ENCODE results near the gene PPFIBP2. TPM values are rescaled to one million over a fixed set of nuclear protein-coding genes. Genes with fewer than 3 reads are reported as not detected.

The PPFIBP2 gene
- total and polyA plus RNA-seq, 2 of the 13 experiments (the other 11 are each of a cell fraction or from before 2014, with no cell fraction given), result 15.0 to 52.5 TPM

DNA sequence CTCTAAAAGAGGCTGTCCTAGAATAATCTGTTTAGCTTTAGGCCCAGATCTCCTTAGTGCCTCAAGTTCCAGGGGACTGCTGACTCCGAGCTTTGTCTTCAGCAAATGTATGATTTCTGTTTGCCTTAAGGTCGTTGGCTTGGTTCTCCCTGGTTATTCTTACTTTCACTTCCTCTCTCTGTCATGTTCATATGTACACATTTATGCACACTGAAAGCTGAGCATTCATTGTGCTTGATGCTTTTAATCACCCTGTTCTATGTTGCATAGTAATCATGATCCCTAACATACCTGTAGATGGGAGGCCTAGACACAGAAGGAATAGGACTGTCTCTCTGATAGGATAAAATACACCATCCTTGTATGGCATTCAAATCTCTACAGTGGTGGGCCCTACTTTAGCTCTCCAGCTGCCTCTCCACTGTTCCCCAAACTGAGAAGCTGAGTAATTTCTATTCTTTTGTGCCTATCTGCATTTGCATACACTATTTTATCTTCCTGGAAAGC lies 7.2 kb downstream of the PPFIBP2 start:
- FAIRE-seq (no peak), ATAC-seq (no peak), DNase-seq (ENCODE audit: low spot score) (no peak)
- Histone ChIP-seq H2AFZ (ENCODE audit: low read length) (no peak overlapping the region), H3K4me3 (replicated peaks in 1 of 3; ENCODE audit: insufficient read depth in 1 of 3, low read depth in 2 of 3, low read length in 3 of 3) (no peak overlapping the region), H4K20me1 (ENCODE audit: insufficient read depth, low read length) (no peaks in the 10 kb centered on the region), H3K27ac (ENCODE audit: extremely low read length, insufficient read depth, low read length) (no peak overlapping the region), H3K36me3 (replicated peaks in 1 of 2; ENCODE audit: control insufficient read depth in 1 of 2, insufficient read depth in 2 of 2, low read length in 2 of 2) (no peaks in the 10 kb centered on the region), H3K9ac (ENCODE audit: insufficient read depth, low read depth, low read length) (no peak overlapping the region), H3K4me2 (ENCODE audit: low read depth, low read length) (no peak overlapping the region), H3K9me3 (ENCODE audit: low read length) (no peaks in the 10 kb centered on the region), H3K27me3 (ENCODE audit: control insufficient read depth in 1 of 2, insufficient read depth in 2 of 2, low read length in 2 of 2) (no peaks in the 10 kb centered on the region), H3K4me1 (ENCODE audit: insufficient read depth, low read length) (peaks cover 49% of the 10 kb centered on the region), H3K79me2 (ENCODE audit: insufficient read depth, low read length) (peaks cover 2% of the 10 kb centered on the region)
- ChIA-PET POLR2A (no interaction called here), CTCF (ENCODE audit: low intra/inter-chr PET ratio, low total read pairs) (no interaction called here)
- intact Hi-C loops (cut with micrococcal nuclease; ENCODE audit: unreplicated experiment), result no loop called here
- WGBS (ENCODE audit: low lambda C conversion rate), result 50% methylated on average over 2 of the region's 2 CpGs
- in situ Hi-C loops (cut with HindIII; ENCODE audit: extremely low pct_ligation_motif_present, low pct_unique_long_range_greater_than_20kb), result no loop called here
- TF ChIP-seq, protein P1, sequence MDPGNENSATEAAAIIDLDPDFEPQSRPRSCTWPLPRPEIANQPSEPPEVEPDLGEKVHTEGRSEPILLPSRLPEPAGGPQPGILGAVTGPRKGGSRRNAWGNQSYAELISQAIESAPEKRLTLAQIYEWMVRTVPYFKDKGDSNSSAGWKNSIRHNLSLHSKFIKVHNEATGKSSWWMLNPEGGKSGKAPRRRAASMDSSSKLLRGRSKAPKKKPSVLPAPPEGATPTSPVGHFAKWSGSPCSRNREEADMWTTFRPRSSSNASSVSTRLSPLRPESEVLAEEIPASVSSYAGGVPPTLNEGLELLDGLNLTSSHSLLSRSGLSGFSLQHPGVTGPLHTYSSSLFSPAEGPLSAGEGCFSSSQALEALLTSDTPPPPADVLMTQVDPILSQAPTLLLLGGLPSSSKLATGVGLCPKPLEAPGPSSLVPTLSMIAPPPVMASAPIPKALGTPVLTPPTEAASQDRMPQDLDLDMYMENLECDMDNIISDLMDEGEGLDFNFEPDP (CRISPR knock-in tag; conservative IDR thresholded peaks at IDR 0.05), result no peak
- no peak for TF ChIP-seq STAG1 (CRISPR knock-in tag; IDR thresholded peaks at IDR 0.05)
- TF ChIP-seq, protein P2, sequence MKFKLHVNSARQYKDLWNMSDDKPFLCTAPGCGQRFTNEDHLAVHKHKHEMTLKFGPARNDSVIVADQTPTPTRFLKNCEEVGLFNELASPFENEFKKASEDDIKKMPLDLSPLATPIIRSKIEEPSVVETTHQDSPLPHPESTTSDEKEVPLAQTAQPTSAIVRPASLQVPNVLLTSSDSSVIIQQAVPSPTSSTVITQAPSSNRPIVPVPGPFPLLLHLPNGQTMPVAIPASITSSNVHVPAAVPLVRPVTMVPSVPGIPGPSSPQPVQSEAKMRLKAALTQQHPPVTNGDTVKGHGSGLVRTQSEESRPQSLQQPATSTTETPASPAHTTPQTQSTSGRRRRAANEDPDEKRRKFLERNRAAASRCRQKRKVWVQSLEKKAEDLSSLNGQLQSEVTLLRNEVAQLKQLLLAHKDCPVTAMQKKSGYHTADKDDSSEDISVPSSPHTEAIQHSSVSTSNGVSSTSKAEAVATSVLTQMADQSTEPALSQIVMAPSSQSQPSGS (CRISPR knock-in tag; IDR thresholded peaks at IDR 0.05), result no peak
- BruUV-seq (replicated peaks), result no TSS peak

DNA sequence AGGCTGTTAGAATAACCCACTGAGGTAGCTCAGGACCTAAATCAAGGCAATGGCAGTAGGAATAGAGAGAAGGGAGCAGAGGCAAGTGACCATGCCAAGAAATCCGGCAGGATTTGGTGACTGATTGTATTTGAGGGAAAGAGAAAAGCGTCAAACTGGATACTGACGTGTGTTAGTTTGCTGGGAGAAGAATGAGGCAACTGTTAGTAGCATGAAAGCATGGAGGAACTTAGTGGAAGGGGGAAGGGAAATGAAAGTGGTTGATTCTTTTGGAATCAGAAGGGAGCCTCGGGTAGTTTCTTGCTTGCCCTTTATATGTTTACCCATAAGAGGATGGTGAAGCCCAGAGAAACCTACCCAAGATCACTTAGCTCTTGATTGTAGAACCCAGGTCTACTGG lies 8.3 kb downstream of the PPFIBP2 start:
- in situ Hi-C loops (cut with HindIII; ENCODE audit: extremely low pct_ligation_motif_present, low pct_unique_long_range_greater_than_20kb), result no loop called here
- no TSS peak for BruUV-seq (replicated peaks)
- 71% methylated on average over 4 of the region's 4 CpGs for WGBS (ENCODE audit: low lambda C conversion rate)
- ChIA-PET POLR2A (no interaction called here), CTCF (ENCODE audit: low intra/inter-chr PET ratio, low total read pairs) (no interaction called here)
- Histone ChIP-seq H3K9me3 (ENCODE audit: low read length) (no peaks in the 10 kb centered on the region), H2AFZ (ENCODE audit: low read length) (no peak overlapping the region), H3K4me2 (ENCODE audit: low read depth, low read length) (no peak overlapping the region), H4K20me1 (ENCODE audit: insufficient read depth, low read length) (no peaks in the 10 kb centered on the region), H3K4me3 (replicated peaks in 1 of 3; ENCODE audit: insufficient read depth in 1 of 3, low read depth in 2 of 3, low read length in 3 of 3) (no peak overlapping the region), H3K79me2 (ENCODE audit: insufficient read depth, low read length) (peaks cover 2% of the 10 kb centered on the region), H3K27me3 (ENCODE audit: control insufficient read depth in 1 of 2, insufficient read depth in 2 of 2, low read length in 2 of 2) (no peaks in the 10 kb centered on the region), H3K27ac (ENCODE audit: extremely low read length, insufficient read depth, low read length) (no peak overlapping the region), H3K9ac (ENCODE audit: insufficient read depth, low read depth, low read length) (no peak overlapping the region), H3K4me1 (ENCODE audit: insufficient read depth, low read length) (peaks cover 45% of the 10 kb centered on the region), H3K36me3 (replicated peaks in 1 of 2; ENCODE audit: control insufficient read depth in 1 of 2, insufficient read depth in 2 of 2, low read length in 2 of 2) (no peaks in the 10 kb centered on the region)
- TF ChIP-seq ZNF441 (CRISPR knock-in tag; IDR thresholded peaks at IDR 0.05; ENCODE audit: borderline replicate concordance) (no peak), TBP (CRISPR knock-in tag; IDR thresholded peaks at IDR 0.05) (no peak), ZNF451 (CRISPR knock-in tag; IDR thresholded peaks at IDR 0.05) (no peak), MXI1 (IDR thresholded peaks at IDR 0.05; ENCODE audit: borderline replicate concordance, low read depth, low read length) (no peak), MAF1 (CRISPR knock-in tag; IDR thresholded peaks at IDR 0.05; ENCODE audit: borderline replicate concordance) (no peak), ZBTB7A (CRISPR knock-in tag; IDR thresholded peaks at IDR 0.05) (no peak), MAFF (IDR thresholded peaks at IDR 0.05; ENCODE audit: low read depth, low read length) (no peak)
- TF ChIP-seq, protein P3, sequence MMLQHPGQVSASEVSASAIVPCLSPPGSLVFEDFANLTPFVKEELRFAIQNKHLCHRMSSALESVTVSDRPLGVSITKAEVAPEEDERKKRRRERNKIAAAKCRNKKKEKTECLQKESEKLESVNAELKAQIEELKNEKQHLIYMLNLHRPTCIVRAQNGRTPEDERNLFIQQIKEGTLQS (CRISPR knock-in tag; IDR thresholded peaks at IDR 0.05), result no peak
- TF ChIP-seq, protein P4, sequence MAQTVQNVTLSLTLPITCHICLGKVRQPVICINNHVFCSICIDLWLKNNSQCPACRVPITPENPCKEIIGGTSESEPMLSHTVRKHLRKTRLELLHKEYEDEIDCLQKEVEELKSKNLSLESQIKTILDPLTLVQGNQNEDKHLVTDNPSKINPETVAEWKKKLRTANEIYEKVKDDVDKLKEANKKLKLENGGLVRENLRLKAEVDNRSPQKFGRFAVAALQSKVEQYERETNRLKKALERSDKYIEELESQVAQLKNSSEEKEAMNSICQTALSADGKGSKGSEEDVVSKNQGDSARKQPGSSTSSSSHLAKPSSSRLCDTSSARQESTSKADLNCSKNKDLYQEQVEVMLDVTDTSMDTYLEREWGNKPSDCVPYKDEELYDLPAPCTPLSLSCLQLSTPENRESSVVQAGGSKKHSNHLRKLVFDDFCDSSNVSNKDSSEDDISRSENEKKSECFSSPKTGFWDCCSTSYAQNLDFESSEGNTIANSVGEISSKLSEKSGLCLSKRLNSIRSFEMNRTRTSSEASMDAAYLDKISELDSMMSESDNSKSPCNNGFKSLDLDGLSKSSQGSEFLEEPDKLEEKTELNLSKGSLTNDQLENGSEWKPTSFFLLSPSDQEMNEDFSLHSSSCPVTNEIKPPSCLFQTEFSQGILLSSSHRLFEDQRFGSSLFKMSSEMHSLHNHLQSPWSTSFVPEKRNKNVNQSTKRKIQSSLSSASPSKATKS (CRISPR knock-in tag; IDR thresholded peaks at IDR 0.05), result no peak
- DNase-seq (ENCODE audit: low spot score) (no peak), ATAC-seq (no peak), FAIRE-seq (no peak)
- intact Hi-C loops (cut with micrococcal nuclease; ENCODE audit: unreplicated experiment), result no loop called here
